Upper lobe of left lung (tissue), 4 donors: ENCODE results near the gene SPEM1.

Source experiments
- EP300 ChIP-seq, 4 donors: sonication (generic); formaldehyde crosslinking; IDR thresholded peaks; one replicate each; pipeline ENCODE4 v1.5.1; 2017; ENCODE audit warnings: antibody characterized with exemption in 4 of 4, control low read depth in 2 of 4
- POLR2A ChIP-seq, 4 donors: fragments of 450-650 bp; IDR thresholded peaks; one replicate each; pipeline ENCODE4 v1.5.1; 2016 to 2017; ENCODE audit warnings: antibody characterized with exemption in 4 of 4, mild to moderate bottlenecking in 2 of 4
- POLR2AphosphoS5 ChIP-seq, 2 donors: sonication (generic); formaldehyde crosslinking; IDR thresholded peaks; one replicate each; pipeline ENCODE4 v1.5.1; 2017; ENCODE audit warnings: antibody characterized with exemption in 2 of 2
- TF ChIP-seq, protein P1 (sequence below), 6 experiments: fragments of 450-650 bp in 4 of 6; fragments of 200-600 bp in 2 of 6; sonication (generic) in 2 of 6; IDR thresholded peaks; one replicate each; pipeline ENCODE4 v1.5.1; 2016 to 2019; ENCODE audit warnings: antibody characterized with exemption in 6 of 6

DNA sequence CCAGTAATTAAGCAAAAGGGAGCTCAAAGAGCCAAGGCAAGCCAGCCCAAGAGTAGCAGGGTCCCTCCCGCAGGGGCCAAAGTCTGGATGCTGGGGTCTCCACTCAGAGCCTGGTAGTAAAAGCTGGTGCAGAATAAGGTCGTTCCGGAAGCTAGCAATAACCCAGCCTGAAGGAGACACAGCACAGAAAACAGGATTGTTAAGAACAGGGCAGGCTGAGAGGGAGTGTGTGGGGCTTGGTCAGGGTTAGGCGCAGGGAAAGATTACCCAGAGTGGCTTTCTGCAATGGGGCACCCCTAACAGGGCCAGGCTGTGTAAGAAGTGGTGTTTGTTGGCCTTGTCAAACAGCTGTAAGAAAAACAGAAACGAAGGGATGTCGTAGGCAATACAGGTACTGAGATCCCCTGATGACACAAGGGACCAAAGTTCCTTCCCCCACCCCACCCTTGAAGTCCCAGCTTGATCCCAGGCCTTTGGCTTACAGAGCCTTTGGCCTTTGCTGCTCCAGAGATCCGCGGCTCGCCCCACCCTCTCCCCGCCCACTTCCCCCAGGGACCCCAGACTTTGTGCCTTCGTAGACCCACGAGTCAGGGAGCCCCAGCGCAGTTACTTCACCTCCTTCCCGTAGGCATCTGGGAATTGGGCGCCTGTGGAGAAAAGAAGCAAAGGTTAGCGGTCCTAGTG, 16.9 kb upstream of the SPEM1 start:
- no peak for TF ChIP-seq EP300 (IDR thresholded peaks at IDR 0.05)
- no peak for TF ChIP-seq POLR2AphosphoS5 (IDR thresholded peaks at IDR 0.05)
- TF ChIP-seq POLR2A (IDR thresholded peaks at IDR 0.05) = no peak
- TF ChIP-seq, protein P1, sequence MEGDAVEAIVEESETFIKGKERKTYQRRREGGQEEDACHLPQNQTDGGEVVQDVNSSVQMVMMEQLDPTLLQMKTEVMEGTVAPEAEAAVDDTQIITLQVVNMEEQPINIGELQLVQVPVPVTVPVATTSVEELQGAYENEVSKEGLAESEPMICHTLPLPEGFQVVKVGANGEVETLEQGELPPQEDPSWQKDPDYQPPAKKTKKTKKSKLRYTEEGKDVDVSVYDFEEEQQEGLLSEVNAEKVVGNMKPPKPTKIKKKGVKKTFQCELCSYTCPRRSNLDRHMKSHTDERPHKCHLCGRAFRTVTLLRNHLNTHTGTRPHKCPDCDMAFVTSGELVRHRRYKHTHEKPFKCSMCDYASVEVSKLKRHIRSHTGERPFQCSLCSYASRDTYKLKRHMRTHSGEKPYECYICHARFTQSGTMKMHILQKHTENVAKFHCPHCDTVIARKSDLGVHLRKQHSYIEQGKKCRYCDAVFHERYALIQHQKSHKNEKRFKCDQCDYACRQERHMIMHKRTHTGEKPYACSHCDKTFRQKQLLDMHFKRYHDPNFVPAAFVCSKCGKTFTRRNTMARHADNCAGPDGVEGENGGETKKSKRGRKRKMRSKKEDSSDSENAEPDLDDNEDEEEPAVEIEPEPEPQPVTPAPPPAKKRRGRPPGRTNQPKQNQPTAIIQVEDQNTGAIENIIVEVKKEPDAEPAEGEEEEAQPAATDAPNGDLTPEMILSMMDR (IDR thresholded peaks at IDR 0.05) = no peak
